T-helper 2 cell treated with Interferon-gamma antibody and Interleukin-4, amounts not matched to agents 100 ng/mL and 5 ng/mL, for 36 hours (primary cell): Measurements from ENCODE around the gene ZCCHC2. TPM values are rescaled to one million over a fixed set of nuclear protein-coding genes. Genes with fewer than 3 reads are reported as not detected.

Source experiments
- intact Hi-C: fragments of 100-400 bp; cut with micrococcal nuclease; formaldehyde crosslinking; loops from one replicate; pipeline ENCODE4 v1.15.1; 2023
- total RNA-seq: library from RNA; stranded (reverse); gene quantifications from 2 replicates; pipeline ENCODE4 v1.2.3, GENCODE V29; 2022

Gene ZCCHC2
- total RNA-seq, 1 donor from 2014 or later, result 43.0 TPM

GRCh38 chr18:62574776-62575175, 52.0 kb downstream of the ZCCHC2 start:
- intact Hi-C loops, result no loop called here

GRCh38 chr18:62576271-62576670, 53.4 kb downstream of the ZCCHC2 start:
- intact Hi-C loops, result no loop called here

- intact Hi-C loops, result no loop called here
Observed at GRCh38 chr18:62576845-62577512, 54.2 kb downstream of the ZCCHC2 start.

GRCh38 chr18:62577765-62578164, 54.9 kb downstream of the ZCCHC2 start:
- intact Hi-C loops, result no loop called here

GRCh38 chr18:62578980-62579511, 56.2 kb downstream of the ZCCHC2 start:
- intact Hi-C loops, result no loop called here

GRCh38 chr18:62583376-62583775, 60.6 kb downstream of the ZCCHC2 start:
- intact Hi-C loops, result loop anchor here (5.0 kb wide), 1 partner anchor 134 kb away; the partner anchor contains the start of gene PHLPP1

GRCh38 chr18:62584241-62585120, 61.7 kb downstream of the ZCCHC2 start:
- intact Hi-C loops, result loop anchor here (1.0 to 5.0 kb wide), 8 partner anchors 58 to 401 kb away; partner anchors contain the start of genes PHLPP1, PIGN, RELCH and TNFRSF11A

- intact Hi-C loops, result loop anchor here (1.0 to 2.0 kb wide), 2 partner anchors 373 to 397 kb away; no protein-coding TSS in a partner anchor
Observed at GRCh38 chr18:62585274-62586150, 62.7 kb downstream of the ZCCHC2 start.

GRCh38 chr18:62586151-62586774, 63.4 kb downstream of the ZCCHC2 start:
- intact Hi-C loops, result loop anchor here (1.0 kb wide), 1 partner anchor 396 kb away; no protein-coding TSS in a partner anchor

- intact Hi-C loops, result loop anchor here (1.0 kb wide), 1 partner anchor 395 kb away; no protein-coding TSS in a partner anchor
Observed at GRCh38 chr18:62586781-62587487, 64.1 kb downstream of the ZCCHC2 start.

GRCh38 chr18:62587689-62588088, 64.9 kb downstream of the ZCCHC2 start:
- intact Hi-C loops, result no loop called here

- intact Hi-C loops, result no loop called here
Observed at GRCh38 chr18:62588217-62588616, 65.4 kb downstream of the ZCCHC2 start.

- intact Hi-C loops, result no loop called here
Observed at GRCh38 chr18:62590799-62591590, 68.2 kb downstream of the ZCCHC2 start.

- intact Hi-C loops, result no loop called here
Observed at GRCh38 chr18:62596145-62597005, 73.5 kb downstream of the ZCCHC2 start.

- intact Hi-C loops, result no loop called here
Observed at GRCh38 chr18:62601871-62602270, 79.0 kb downstream of the ZCCHC2 start.

GRCh38 chr18:62602706-62603105, 79.9 kb downstream of the ZCCHC2 start:
- intact Hi-C loops, result no loop called here

GRCh38 chr18:62603211-62603610, 80.4 kb downstream of the ZCCHC2 start:
- intact Hi-C loops, result no loop called here

GRCh38 chr18:62603979-62604378, 81.2 kb downstream of the ZCCHC2 start:
- intact Hi-C loops, result no loop called here
